Adipocyte (in vitro differentiated cells): ENCODE data around the gene S100A10.

Source experiments
- DNase-seq: peaks from one replicate; pipeline ENCODE4 v3.0.0-alpha.2; 2015; ENCODE audit warnings: low read depth
- H3K27me3 ChIP-seq: replicated peaks from 2 replicates; pipeline ENCODE4 v1.7.0; 2013; ENCODE audit warnings: mild to moderate bottlenecking, low read length, moderate library complexity; ENCODE audit not compliant: control insufficient read depth, insufficient read depth
- H3K36me3 ChIP-seq: 2 replicates; pipeline ENCODE4 v1.7.0; 2013; ENCODE audit warnings: low read length, mild to moderate bottlenecking, moderate library complexity; ENCODE audit not compliant: control insufficient read depth, insufficient read depth, severe bottlenecking
- H3K4me1 ChIP-seq: 2 replicates; pipeline ENCODE4 v1.7.0; 2013; ENCODE audit warnings: mild to moderate bottlenecking, low read length, moderate library complexity; ENCODE audit not compliant: control insufficient read depth, insufficient read depth
- H3K4me3 ChIP-seq: 2 replicates; pipeline ENCODE4 v1.7.0; 2013; ENCODE audit warnings: mild to moderate bottlenecking, low read length, moderate library complexity
- H3K9ac ChIP-seq: 2 replicates; pipeline ENCODE4 v1.7.0; 2013; ENCODE audit warnings: mild to moderate bottlenecking, low read length, moderate library complexity
- H3K9me3 ChIP-seq: 2 replicates; pipeline ENCODE4 v1.7.0; 2013; ENCODE audit warnings: mild to moderate bottlenecking, low read length, moderate library complexity; ENCODE audit not compliant: control insufficient read depth

Gene S100A10

GRCh38 chr1:151970626-151971025 lies 23.0 kb downstream of the S100A10 start:
- Histone ChIP-seq H3K4me1 (peaks cover 45% of the 10 kb centered on the region), H3K27me3 (no peaks in the 10 kb centered on the region), H3K36me3 (no peaks in the 10 kb centered on the region), H3K9ac (no peak overlapping the region), H3K4me3 (no peak overlapping the region), H3K9me3 (no peaks in the 10 kb centered on the region)
- no peak for DNase-seq

DNA sequence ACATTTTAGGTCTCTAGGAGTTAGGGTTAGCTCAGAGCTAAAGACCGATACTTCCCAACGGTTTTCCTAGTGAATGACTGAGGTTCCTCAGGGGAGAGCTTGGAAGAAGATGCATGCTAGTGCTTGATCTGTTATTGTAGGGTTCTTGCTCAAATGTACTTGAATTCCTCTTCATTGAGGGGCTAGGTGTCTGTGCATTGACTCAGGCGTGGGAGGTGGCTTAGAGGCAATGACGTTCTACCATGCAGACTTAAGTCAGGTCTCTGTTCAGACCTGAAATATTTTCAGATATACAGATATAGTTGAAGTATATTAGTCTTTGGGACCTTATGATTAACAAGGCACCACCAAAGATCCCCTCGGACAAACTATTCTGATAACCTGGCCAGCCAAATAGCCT lies 23.5 kb downstream of the S100A10 start:
- no peaks in the 10 kb centered on the region for H3K27me3 ChIP-seq

DNA sequence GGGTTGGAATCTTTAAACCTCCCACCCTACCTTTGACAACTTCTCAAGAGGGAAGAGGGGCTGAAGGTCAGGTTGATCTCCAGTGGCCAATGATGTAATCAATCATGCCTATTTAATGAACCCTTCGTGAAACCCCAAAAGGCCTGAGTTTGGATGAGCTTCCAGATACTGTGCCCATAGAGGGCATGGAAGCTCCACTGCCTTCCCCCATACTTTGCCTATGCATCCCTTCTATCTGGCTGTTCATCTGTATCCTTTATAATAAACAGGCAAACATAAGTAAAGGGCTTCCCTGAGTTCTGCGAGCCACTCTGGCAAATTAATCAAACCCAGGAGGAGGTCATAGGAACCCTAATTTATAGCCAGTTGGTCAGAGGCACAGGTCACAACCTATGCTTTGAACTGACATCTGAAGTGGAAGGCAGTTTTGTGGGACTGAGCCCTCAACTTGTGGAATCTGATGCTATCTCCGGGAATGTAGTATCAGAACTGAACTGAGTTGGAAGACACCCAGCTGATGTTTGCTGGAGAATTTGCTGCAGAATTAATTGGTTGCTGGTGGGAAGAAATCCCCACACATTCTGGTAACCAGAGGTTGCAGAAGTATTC lies 24.8 kb downstream of the S100A10 start:
- Histone ChIP-seq H3K9ac (no peak overlapping the region), H3K36me3 (no peaks in the 10 kb centered on the region), H3K27me3 (no peaks in the 10 kb centered on the region), H3K9me3 (no peaks in the 10 kb centered on the region), H3K4me3 (no peak overlapping the region), H3K4me1 (peaks cover 45% of the 10 kb centered on the region)
- no peak for DNase-seq

More for the DNA sequence above, 23.5 kb downstream of the S100A10 start:
- Histone ChIP-seq H3K9ac (no peak overlapping the region), H3K36me3 (no peaks in the 10 kb centered on the region), H3K4me3 (no peak overlapping the region), H3K4me1 (peaks cover 45% of the 10 kb centered on the region), H3K9me3 (no peaks in the 10 kb centered on the region)
- DNase-seq, result no peak

- Histone ChIP-seq H3K4me1 (peaks cover 37% of the 10 kb centered on the region), H3K27me3 (no peaks in the 10 kb centered on the region), H3K4me3 (no peak overlapping the region), H3K9me3 (no peaks in the 10 kb centered on the region), H3K36me3 (no peaks in the 10 kb centered on the region), H3K9ac (no peak overlapping the region)
- peak; percentile 72 for DNase-seq
Measured at GRCh38 chr1:151968058-151968457, 25.6 kb downstream of the S100A10 start.

DNA sequence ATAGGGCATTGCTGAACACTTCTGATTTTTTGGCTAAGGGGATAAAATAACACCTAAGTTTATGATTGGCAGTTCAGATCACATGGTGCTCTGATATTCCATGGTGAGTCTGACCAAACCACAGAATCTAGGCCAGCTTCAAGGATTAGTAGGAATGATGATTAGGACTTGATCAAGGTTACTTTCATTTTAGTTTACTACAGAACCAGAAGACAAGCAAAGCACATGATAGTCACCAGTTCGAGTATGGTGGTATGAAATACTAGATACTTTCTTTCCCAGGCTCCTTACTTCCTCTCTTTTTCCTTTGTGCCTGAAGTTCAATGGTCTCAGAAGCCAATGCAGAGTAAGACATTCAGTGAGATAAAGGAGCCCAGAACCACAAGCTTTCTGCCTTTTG lies 26.6 kb downstream of the S100A10 start:
- Histone ChIP-seq H3K4me1 (peaks cover 28% of the 10 kb centered on the region), H3K27me3 (no peaks in the 10 kb centered on the region), H3K9ac (no peak overlapping the region), H3K4me3 (no peak overlapping the region), H3K9me3 (no peaks in the 10 kb centered on the region), H3K36me3 (no peaks in the 10 kb centered on the region)
- DNase-seq, result no peak

DNA sequence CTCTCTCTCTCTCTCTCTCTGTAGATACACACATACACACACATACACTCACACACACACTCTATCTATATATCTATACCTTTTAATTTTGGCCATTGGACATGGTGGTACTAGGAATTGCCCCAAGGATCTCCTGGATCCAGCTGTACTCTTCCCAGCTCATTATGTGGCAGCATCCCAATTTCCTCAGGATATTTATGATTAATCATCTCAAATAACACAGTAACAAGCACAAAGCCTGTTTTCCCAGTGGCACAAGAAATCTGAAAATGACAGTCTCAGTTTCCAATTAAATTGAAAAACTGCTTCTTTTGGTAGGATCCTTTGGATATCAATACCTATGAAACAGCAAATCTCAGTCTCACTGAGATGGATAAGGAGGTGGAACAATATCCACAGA lies 27.6 kb downstream of the S100A10 start:
- Histone ChIP-seq H3K4me1 (peaks cover 26% of the 10 kb centered on the region), H3K27me3 (no peaks in the 10 kb centered on the region), H3K4me3 (no peak overlapping the region), H3K9ac (no peak overlapping the region), H3K9me3 (no peaks in the 10 kb centered on the region), H3K36me3 (no peaks in the 10 kb centered on the region)
- no peak for DNase-seq

DNA sequence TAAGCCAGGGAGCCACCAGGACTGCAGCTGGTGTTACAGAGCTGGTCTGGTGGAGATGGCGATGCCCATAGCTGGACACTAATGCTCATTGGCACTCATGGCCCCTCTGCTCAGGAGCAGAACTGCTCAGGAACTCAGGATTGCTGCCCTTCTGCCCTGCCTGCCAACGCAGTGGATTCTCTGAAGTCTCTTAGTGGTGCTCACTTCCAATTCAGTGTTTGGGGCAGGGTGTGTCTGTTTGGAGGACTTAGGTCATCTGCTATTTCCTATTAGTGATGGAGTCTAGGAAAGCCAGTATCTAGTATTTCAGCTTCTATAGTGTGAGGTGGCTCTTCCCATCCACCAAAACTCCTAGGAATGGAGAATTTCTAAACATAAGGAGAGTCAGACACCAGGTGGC lies 29.1 kb downstream of the S100A10 start:
- Histone ChIP-seq H3K9ac (no peak overlapping the region), H3K9me3 (no peaks in the 10 kb centered on the region), H3K27me3 (no peaks in the 10 kb centered on the region), H3K4me1 (peaks cover 18% of the 10 kb centered on the region), H3K36me3 (no peaks in the 10 kb centered on the region), H3K4me3 (no peak overlapping the region)
- DNase-seq, result no peak

DNA sequence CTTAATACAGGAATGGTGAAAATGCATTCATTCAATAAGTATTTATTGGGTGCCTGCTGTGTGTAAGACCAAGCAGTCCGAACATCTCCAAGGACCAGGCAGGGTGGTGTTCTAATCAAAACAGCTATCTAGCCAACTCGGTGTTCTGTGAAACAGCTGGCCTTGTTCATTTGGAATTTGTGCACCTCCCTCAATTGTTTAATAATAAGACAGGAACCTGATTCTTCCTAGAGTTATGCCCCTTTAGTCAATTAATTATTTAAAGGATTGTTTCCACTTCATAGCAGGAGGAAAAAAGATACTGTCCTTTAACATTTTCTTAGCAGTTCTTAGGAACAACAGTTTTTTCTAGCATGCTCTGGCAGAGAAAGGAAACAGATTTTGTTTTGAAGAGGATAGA lies 30.4 kb downstream of the S100A10 start:
- H3K36me3 ChIP-seq, result no peaks in the 10 kb centered on the region
- peaks cover 6% of the 10 kb centered on the region for H3K4me1 ChIP-seq
- DNase-seq, result no peak
- H3K4me3 ChIP-seq, result no peak overlapping the region
- no peaks in the 10 kb centered on the region for H3K9me3 ChIP-seq
- H3K27me3 ChIP-seq, result no peaks in the 10 kb centered on the region
- H3K9ac ChIP-seq, result no peak overlapping the region

- Histone ChIP-seq H3K4me3 (no peak overlapping the region), H3K27me3 (no peaks in the 10 kb centered on the region), H3K9me3 (no peaks in the 10 kb centered on the region), H3K4me1 (peaks cover 3% of the 10 kb centered on the region), H3K36me3 (no peaks in the 10 kb centered on the region), H3K9ac (no peak overlapping the region)
- no peak for DNase-seq
Measured at GRCh38 chr1:151961833-151962232, 31.8 kb downstream of the S100A10 start.

DNA sequence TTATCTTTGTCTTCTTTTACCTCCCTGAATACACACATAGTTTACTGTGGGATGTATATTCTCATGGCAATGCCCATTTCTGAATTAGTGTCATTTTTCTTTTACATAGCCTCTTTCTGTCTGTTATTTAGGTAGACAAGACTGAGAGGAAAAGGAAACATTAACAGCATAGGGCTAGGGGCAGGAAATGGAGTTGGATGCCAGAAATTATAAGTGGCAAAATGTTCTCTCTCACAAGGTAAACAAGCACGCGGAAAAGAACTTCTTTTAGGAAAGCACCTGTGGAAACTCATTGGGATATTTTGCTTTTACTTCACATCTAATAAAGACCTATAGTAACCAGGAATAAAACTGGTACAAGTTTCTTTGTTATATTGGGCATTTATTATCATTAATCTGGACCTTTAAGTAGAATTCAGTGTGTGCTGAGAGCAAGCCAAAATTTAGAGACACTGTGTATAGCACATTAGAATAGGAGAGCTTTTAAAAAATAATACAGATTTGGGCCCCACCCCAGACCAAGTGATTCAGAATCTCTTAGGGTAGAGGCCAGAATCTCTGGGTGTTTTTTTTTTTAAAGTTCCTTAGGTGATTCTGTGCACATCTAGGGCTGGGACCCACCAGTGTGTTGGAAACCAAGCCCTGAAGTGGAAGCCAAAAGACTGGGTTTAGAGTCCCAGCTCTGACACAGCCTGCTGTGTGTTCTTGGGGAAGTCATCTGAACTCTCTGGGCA lies 32.7 kb downstream of the S100A10 start:
- Histone ChIP-seq H3K4me3 (no peak overlapping the region), H3K36me3 (no peaks in the 10 kb centered on the region), H3K4me1 (peaks cover 3% of the 10 kb centered on the region), H3K27me3 (no peaks in the 10 kb centered on the region), H3K9me3 (no peaks in the 10 kb centered on the region), H3K9ac (no peak overlapping the region)
- no peak for DNase-seq

- DNase-seq, result no peak
- Histone ChIP-seq H3K27me3 (no peaks in the 10 kb centered on the region), H3K9ac (no peak overlapping the region), H3K36me3 (no peaks in the 10 kb centered on the region), H3K4me1 (peaks cover 3% of the 10 kb centered on the region), H3K9me3 (no peaks in the 10 kb centered on the region), H3K4me3 (no peak overlapping the region)
Measured at GRCh38 chr1:151958959-151959358, 34.7 kb downstream of the S100A10 start.
